Liver (tissue), 9 donors: ENCODE data around the gene RAVER2. TPM values are rescaled to one million over a fixed set of nuclear protein-coding genes. Genes with fewer than 3 reads are reported as not detected.
"Not testable (repeated sequence)": the region's sequence is repeated elsewhere in the genome, so short reads cannot be mapped to it uniquely, and the experiment has no call there.

ENCODE experiments used
- DNase-seq: peaks from one replicate; pipeline ENCODE4 v3.0.0-alpha.2; 2017; ENCODE audit warnings: low spot score
- H3K27ac ChIP-seq, 2 donors: one replicate each; pipeline ENCODE4 v1.7.0; 2013; ENCODE audit warnings: inconsistent platforms in 2 of 2, low read length in 2 of 2, control low read depth in 1 of 2, low read depth in 1 of 2, mild to moderate bottlenecking in 1 of 2
- H3K27me3 ChIP-seq, 4 donors: one replicate each; pipeline versions ENCODE4 v1.6.1 to v1.7.0; 2013; ENCODE audit warnings: low read length in 3 of 4, inconsistent platforms in 1 of 4, mild to moderate bottlenecking in 1 of 4, moderate library complexity in 1 of 4; ENCODE audit not compliant: control insufficient read depth in 4 of 4, insufficient read depth in 4 of 4
- H3K36me3 ChIP-seq, 4 donors: one replicate each; pipeline versions ENCODE4 v1.6.1 to v1.7.0; 2013; ENCODE audit warnings: low read length in 3 of 4, mild to moderate bottlenecking in 3 of 4, low read depth in 1 of 4, moderate library complexity in 1 of 4; ENCODE audit not compliant: control insufficient read depth in 4 of 4, insufficient read depth in 3 of 4
- H3K4me1 ChIP-seq, 4 donors: one replicate each; pipeline versions ENCODE4 v1.6.1 to v1.7.0; 2013; ENCODE audit warnings: low read length in 3 of 4, mild to moderate bottlenecking in 3 of 4, moderate library complexity in 1 of 4; ENCODE audit not compliant: control insufficient read depth in 4 of 4, insufficient read depth in 4 of 4
- H3K4me3 ChIP-seq, 3 donors: one replicate each; pipeline versions ENCODE4 v1.6.1 to v1.7.0; 2013; ENCODE audit warnings: low read length in 3 of 3, control low read depth in 1 of 3, low read depth in 1 of 3, mild to moderate bottlenecking in 1 of 3
- H3K9ac ChIP-seq, 2 donors: one replicate each; pipeline ENCODE4 v1.7.0; 2013; ENCODE audit warnings: low read length in 2 of 2, mild to moderate bottlenecking in 2 of 2, moderate library complexity in 2 of 2, control low read depth in 1 of 2, low read depth in 1 of 2
- H3K9me3 ChIP-seq, 4 donors: one replicate each; pipeline versions ENCODE4 v1.6.1 to v1.7.0; 2013; ENCODE audit warnings: low read length in 3 of 4; ENCODE audit not compliant: control insufficient read depth in 4 of 4
- EGR1 ChIP-seq, 2 donors: IDR thresholded peaks; 2 replicates each; pipeline ENCODE4 v1.6.1; 2016 to 2018; ENCODE audit warnings: antibody characterized with exemption in 2 of 2, low read depth in 2 of 2
- FOXA2 ChIP-seq: IDR thresholded peaks from 2 replicates; pipeline ENCODE4 v1.6.1; 2016; ENCODE audit warnings: antibody characterized with exemption
- GABPA ChIP-seq, 2 donors: IDR thresholded peaks in 1 of 2; conservative IDR thresholded peaks in 1 of 2; 2 replicates each; pipeline ENCODE4 v1.6.1; 2016; ENCODE audit warnings: antibody characterized with exemption in 2 of 2, mild to moderate bottlenecking in 1 of 2, moderate library complexity in 1 of 2
- HNF4A ChIP-seq, 2 donors: conservative IDR thresholded peaks; 2 replicates each; pipeline ENCODE4 v1.6.1; 2016; ENCODE audit warnings: antibody characterized with exemption in 2 of 2, mild to moderate bottlenecking in 2 of 2
- HNF4G ChIP-seq: IDR thresholded peaks from 2 replicates; pipeline ENCODE4 v1.6.1; 2016; ENCODE audit warnings: antibody characterized with exemption
- JUND ChIP-seq, 2 donors: IDR thresholded peaks; 2 replicates each; pipeline ENCODE4 v1.6.1; 2016; ENCODE audit warnings: antibody characterized with exemption in 2 of 2
- NR2F2 ChIP-seq: IDR thresholded peaks from 2 replicates; pipeline ENCODE4 v1.6.1; 2016; ENCODE audit warnings: antibody characterized with exemption
- RAD21 ChIP-seq, 2 donors: IDR thresholded peaks; 2 replicates each; pipeline ENCODE4 v1.6.1; 2016; ENCODE audit warnings: antibody characterized with exemption in 2 of 2, mild to moderate bottlenecking in 2 of 2
- RXRA ChIP-seq, 2 donors: IDR thresholded peaks; 2 replicates each; pipeline ENCODE4 v1.6.1; 2017 to 2018; ENCODE audit warnings: antibody characterized with exemption in 2 of 2, mild to moderate bottlenecking in 1 of 2
- SP1 ChIP-seq: IDR thresholded peaks from 2 replicates; pipeline ENCODE4 v1.6.1; 2018; ENCODE audit warnings: antibody characterized with exemption, mild to moderate bottlenecking
- TAF1 ChIP-seq: conservative IDR thresholded peaks from 2 replicates; pipeline ENCODE4 v1.6.1; 2016; ENCODE audit warnings: antibody characterized with exemption, mild to moderate bottlenecking
- YY1 ChIP-seq: IDR thresholded peaks from 2 replicates; pipeline ENCODE4 v1.6.1; 2016; ENCODE audit warnings: antibody characterized with exemption, mild to moderate bottlenecking
- ZBTB33 ChIP-seq: IDR thresholded peaks from 2 replicates; pipeline ENCODE4 v1.6.1; 2016; ENCODE audit warnings: antibody characterized with exemption
- WGBS: extraction: QIAGEN DNeasy Blood & Tissue Kit; methylation state at CpG from one replicate; pipeline ENCODE4 v1.1.7; 2013; 5-methylcytosine and 5-hydroxymethylcytosine counted together
- polyA plus RNA-seq, 2 donors: library from polyadenylated mRNA; stranded (reverse) in 1 of 2; unstranded in 1 of 2; fragments of 200-250 nt in 1 of 2; fragments of >200 nt in 1 of 2; fragmentation: Nextera tagmentation in 1 of 2; extraction: Ambion mirVana in 1 of 2; gene quantifications; one replicate each; pipeline versions ENCODE4 v1.2.1 to v1.2.3, GENCODE V29; 2013 to 2015
- total RNA-seq, 2 donors: library from RNA; depleted of rRNA; stranded (reverse); fragments of >200 nt; gene quantifications; one replicate each; pipeline ENCODE4 v1.2.3, GENCODE V29; 2014
- TF ChIP-seq, protein P1 (sequence below): IDR thresholded peaks from 2 replicates; pipeline ENCODE4 v1.6.1; 2016; ENCODE audit warnings: antibody characterized with exemption, mild to moderate bottlenecking
- TF ChIP-seq, protein P2 (sequence below): IDR thresholded peaks from 2 replicates; pipeline ENCODE4 v1.6.1; 2016; ENCODE audit warnings: antibody characterized with exemption
- TF ChIP-seq, protein P3 (sequence below): fragments of 150-350 bp; IDR thresholded peaks from 2 replicates; pipeline ENCODE4 v1.5.1; 2017; ENCODE audit warnings: improper control_type of control experiment, low read depth, low read length; ENCODE audit not compliant: missing input control
- TF ChIP-seq, protein P4 (sequence below): IDR thresholded peaks from 2 replicates; pipeline ENCODE4 v1.6.1; 2016; ENCODE audit warnings: antibody characterized with exemption
- donor health status: healthy.
- donor health status: healthy.
- donor health status: healthy.
- donor health status: healthy.
- donor health status: healthy.

RAVER2 gene
- total and polyA plus RNA-seq, 4 donors = 0.40 to 6.7 (median 0.96) TPM

DNA sequence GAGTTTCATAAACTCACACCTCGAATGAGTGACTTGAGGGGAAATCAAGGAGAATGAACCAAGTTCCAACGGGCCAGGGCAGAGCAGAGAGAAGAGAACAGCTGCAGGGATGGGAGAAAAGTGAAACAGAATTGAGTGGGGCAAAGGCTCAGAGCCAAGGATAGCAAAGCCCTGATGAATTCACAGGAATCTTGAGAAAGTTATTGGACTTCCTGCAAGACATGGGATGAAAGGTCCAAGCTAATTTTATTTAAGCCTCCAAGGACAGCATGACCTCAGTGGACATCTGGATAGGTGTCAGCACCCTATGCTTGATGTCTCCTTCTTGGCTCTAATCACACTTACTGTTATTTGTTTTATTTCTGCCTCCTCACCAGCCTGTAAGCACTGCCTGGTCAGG lies 43.0 kb upstream of the RAVER2 start:
- TF ChIP-seq, protein P1, sequence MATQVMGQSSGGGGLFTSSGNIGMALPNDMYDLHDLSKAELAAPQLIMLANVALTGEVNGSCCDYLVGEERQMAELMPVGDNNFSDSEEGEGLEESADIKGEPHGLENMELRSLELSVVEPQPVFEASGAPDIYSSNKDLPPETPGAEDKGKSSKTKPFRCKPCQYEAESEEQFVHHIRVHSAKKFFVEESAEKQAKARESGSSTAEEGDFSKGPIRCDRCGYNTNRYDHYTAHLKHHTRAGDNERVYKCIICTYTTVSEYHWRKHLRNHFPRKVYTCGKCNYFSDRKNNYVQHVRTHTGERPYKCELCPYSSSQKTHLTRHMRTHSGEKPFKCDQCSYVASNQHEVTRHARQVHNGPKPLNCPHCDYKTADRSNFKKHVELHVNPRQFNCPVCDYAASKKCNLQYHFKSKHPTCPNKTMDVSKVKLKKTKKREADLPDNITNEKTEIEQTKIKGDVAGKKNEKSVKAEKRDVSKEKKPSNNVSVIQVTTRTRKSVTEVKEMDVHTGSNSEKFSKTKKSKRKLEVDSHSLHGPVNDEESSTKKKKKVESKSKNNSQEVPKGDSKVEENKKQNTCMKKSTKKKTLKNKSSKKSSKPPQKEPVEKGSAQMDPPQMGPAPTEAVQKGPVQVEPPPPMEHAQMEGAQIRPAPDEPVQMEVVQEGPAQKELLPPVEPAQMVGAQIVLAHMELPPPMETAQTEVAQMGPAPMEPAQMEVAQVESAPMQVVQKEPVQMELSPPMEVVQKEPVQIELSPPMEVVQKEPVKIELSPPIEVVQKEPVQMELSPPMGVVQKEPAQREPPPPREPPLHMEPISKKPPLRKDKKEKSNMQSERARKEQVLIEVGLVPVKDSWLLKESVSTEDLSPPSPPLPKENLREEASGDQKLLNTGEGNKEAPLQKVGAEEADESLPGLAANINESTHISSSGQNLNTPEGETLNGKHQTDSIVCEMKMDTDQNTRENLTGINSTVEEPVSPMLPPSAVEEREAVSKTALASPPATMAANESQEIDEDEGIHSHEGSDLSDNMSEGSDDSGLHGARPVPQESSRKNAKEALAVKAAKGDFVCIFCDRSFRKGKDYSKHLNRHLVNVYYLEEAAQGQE = no peak
- no peak for TF ChIP-seq SP1
- no peak for TF ChIP-seq YY1
- TF ChIP-seq TAF1 = no peak
- no peak for TF ChIP-seq GABPA (IDR thresholded peaks at IDR 0.05 in 1 of 2, conservative IDR thresholded peaks at IDR 0.05 in 1 of 2)
- TF ChIP-seq EGR1 (IDR thresholded peaks at IDR 0.05; ENCODE audit: low read depth in 2 of 2) = no peak
- TF ChIP-seq ZBTB33 = no peak
- TF ChIP-seq RAD21 (IDR thresholded peaks at IDR 0.05) = no peak
- TF ChIP-seq, protein P2, sequence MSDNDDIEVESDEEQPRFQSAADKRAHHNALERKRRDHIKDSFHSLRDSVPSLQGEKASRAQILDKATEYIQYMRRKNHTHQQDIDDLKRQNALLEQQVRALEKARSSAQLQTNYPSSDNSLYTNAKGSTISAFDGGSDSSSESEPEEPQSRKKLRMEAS = no peak
- TF ChIP-seq HNF4A (conservative IDR thresholded peaks at IDR 0.05) = no peak
- TF ChIP-seq HNF4G = no peak
- TF ChIP-seq, protein P3, sequence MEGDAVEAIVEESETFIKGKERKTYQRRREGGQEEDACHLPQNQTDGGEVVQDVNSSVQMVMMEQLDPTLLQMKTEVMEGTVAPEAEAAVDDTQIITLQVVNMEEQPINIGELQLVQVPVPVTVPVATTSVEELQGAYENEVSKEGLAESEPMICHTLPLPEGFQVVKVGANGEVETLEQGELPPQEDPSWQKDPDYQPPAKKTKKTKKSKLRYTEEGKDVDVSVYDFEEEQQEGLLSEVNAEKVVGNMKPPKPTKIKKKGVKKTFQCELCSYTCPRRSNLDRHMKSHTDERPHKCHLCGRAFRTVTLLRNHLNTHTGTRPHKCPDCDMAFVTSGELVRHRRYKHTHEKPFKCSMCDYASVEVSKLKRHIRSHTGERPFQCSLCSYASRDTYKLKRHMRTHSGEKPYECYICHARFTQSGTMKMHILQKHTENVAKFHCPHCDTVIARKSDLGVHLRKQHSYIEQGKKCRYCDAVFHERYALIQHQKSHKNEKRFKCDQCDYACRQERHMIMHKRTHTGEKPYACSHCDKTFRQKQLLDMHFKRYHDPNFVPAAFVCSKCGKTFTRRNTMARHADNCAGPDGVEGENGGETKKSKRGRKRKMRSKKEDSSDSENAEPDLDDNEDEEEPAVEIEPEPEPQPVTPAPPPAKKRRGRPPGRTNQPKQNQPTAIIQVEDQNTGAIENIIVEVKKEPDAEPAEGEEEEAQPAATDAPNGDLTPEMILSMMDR = no peak
- no peak for TF ChIP-seq JUND (IDR thresholded peaks at IDR 0.05)
- no peak for TF ChIP-seq RXRA (IDR thresholded peaks at IDR 0.05)
- no peak for TF ChIP-seq NR2F2
- TF ChIP-seq, protein P4, sequence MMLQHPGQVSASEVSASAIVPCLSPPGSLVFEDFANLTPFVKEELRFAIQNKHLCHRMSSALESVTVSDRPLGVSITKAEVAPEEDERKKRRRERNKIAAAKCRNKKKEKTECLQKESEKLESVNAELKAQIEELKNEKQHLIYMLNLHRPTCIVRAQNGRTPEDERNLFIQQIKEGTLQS = no peak
- no peak for TF ChIP-seq FOXA2
- WGBS = 86% methylated on average over 2 of the region's 2 CpGs

DNA sequence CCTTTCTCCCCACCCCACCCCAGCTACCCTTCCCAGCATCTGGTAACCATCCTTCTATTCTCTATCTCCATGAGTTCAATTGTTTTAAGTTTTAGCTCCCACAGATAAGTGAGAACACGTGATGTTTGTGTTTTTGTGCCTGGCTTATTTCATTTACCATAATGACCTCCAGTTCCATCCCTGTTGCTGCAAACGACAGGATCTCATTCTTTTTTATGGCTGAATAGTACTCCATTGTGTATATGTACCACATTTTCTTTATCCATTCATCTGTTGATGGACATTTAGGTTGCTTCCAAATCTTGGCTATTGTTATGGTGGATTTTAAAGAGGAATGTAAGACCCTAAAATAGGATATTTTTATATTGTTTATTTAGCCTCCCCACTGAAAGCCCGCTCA lies 42.2 kb upstream of the RAVER2 start:
- WGBS = 79% methylated on average over 3 of the region's 3 CpGs
- DNase-seq, H3K27ac ChIP-seq, H3K4me3 ChIP-seq, H3K9me3 ChIP-seq, H3K27me3 ChIP-seq, H3K9ac ChIP-seq, H3K36me3 ChIP-seq, H3K4me1 ChIP-seq: not testable (repeated sequence)

More for the DNA sequence above, 43.0 kb upstream of the RAVER2 start:
- Histone ChIP-seq H3K4me3 (no peak overlapping the region), H3K36me3 (no peaks in the 10 kb centered on the region), H3K9ac (no peak overlapping the region), H3K4me1 (no peaks in the 10 kb centered on the region), H3K27me3 (no peaks in the 10 kb centered on the region), H3K9me3 (no peaks in the 10 kb centered on the region), H3K27ac (no peak overlapping the region)
- DNase-seq = no peak
